Eye (tissue), 1 donor: Measurements from ENCODE around the gene PARN.
A peak's percentile ranks its signal among the peaks of the same experiment; 100 is the strongest.
"Not testable (repeated sequence)": the region's sequence is repeated elsewhere in the genome, so short reads cannot be mapped to it uniquely, and the experiment has no call there.

Experiments used
- DNase-seq: peaks from one replicate; pipeline ENCODE4 v3.0.0-alpha.2; 2015

PARN gene

GRCh38 chr16:14566599-14566998 is 63.5 kb downstream of the PARN start:
- DNase-seq, result peak; percentile 1

- DNase-seq, result no peak
Measured at GRCh38 chr16:14565688-14566025, 64.4 kb downstream of the PARN start.

GRCh38 chr16:14564861-14565687 is 65.0 kb downstream of the PARN start:
- DNase-seq, result peak; percentile 10

- DNase-seq, result no peak
Measured at GRCh38 chr16:14564323-14564722, 65.7 kb downstream of the PARN start.

GRCh38 chr16:14562691-14563491 is 67.2 kb downstream of the PARN start:
- peak; percentile 14 for DNase-seq

- no peak for DNase-seq
Measured at GRCh38 chr16:14560523-14560922, 69.5 kb downstream of the PARN start.

- DNase-seq, result no peak
Measured at GRCh38 chr16:14559809-14560241, 70.2 kb downstream of the PARN start.

GRCh38 chr16:14553447-14553846 is 76.6 kb downstream of the PARN start:
- no peak for DNase-seq

DNA sequence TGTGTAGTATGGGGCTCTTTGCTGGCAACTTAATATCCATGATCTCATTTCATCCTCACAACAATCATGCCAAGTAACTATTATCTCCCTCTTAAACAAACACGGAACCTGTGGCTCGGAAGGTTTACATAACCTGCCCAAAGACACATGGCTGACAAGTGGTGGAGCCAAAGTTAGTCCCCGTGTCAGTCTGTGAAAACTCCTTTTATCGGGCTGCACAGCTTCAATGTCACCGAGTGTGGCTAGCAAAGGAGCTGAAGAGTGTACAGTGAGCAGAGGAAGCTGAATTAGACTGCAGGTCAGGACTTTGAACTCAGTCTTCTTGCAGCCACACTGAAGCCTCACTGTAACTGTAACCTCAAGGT is 80.3 kb downstream of the PARN start:
- no peak for DNase-seq

- no peak for DNase-seq
Measured at GRCh38 chr16:14548933-14549788, 80.9 kb downstream of the PARN start.

- DNase-seq, result no peak
Measured at GRCh38 chr16:14545346-14545884, 84.6 kb downstream of the PARN start.

GRCh38 chr16:14544846-14545245 is 85.2 kb downstream of the PARN start:
- not testable (repeated sequence) for DNase-seq

DNA sequence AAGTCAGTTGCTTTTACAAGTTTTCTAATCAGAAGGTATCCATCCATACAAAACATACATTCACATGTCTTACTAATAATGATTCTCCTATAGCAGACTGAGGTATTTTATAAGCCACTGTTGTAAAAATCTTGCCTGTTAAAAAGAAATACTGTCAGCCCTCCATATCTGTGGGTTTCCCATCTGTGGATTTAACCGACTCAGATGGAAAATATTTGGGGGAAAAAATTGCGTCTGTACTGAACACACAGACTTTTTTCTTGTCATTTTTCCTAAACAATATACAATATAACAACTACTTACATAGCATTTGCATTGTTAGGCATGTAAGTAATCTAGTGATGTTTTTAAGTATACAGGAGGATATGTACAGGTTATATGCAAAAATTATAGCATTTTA is 90.4 kb downstream of the PARN start:
- DNase-seq, result no peak

DNA sequence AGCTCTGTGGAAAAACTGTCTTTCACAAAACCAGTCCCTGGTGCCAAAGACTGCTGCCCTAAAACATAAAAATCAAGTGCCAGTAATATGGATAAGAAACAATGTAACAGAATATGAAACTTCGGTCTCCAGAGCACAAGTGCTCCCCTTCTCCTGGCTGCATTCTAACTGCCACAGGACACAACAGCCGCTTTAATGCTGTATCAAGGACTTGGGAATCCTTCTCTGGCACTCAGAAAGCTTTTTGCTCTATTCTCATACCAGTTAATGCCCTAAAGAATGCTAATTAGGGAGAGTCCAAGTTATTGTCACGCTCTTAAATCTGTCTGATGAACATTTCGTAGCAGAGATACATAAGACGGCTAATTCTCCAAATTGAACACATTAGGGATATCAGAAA is 90.9 kb downstream of the PARN start:
- no peak for DNase-seq

DNA sequence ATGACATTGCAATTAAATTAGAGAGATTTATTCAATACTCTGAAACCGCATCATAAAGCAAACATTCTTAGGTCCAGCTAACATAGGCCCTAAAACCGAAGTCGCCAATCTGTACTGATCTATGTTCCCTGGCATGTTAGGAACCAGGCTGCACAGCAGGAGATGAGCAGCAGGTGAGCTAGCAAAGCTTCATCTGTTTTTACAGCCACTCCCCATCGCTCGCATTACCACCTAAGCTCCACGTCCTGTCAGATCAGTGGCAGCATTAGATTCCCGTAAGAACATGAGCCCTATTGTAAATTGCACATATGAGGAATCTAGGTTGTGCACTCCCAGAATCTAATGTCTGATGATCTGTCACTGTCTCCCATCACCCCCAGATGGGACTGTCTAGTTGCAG is 91.5 kb downstream of the PARN start:
- no peak for DNase-seq

DNA sequence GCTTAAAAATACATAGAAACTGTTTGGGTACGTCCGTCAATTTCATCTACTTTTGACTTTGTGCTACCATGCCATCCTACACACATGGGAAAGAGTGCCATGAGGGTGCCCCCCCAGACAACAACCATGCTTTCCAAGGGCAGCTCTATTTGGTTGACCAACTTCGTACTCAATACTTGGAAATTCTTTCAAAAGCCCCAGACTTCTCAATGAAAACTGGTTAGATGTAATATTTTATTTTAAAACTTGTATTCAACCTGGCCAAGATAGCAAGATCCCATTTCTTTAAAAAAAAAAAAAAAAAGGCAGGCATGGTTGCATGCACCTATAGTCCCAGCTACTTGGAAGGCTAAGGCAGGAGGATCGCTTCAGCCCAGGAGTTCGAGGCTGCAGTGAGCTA is 98.4 kb downstream of the PARN start:
- no peak for DNase-seq

- DNase-seq, result no peak
Measured at GRCh38 chr16:14531101-14531500, 99.0 kb downstream of the PARN start.

GRCh38 chr16:14530046-14530445 is 100.0 kb downstream of the PARN start:
- DNase-seq, result no peak

GRCh38 chr16:14529010-14529669 is 100.9 kb downstream of the PARN start:
- DNase-seq, result peak; percentile 93

DNA sequence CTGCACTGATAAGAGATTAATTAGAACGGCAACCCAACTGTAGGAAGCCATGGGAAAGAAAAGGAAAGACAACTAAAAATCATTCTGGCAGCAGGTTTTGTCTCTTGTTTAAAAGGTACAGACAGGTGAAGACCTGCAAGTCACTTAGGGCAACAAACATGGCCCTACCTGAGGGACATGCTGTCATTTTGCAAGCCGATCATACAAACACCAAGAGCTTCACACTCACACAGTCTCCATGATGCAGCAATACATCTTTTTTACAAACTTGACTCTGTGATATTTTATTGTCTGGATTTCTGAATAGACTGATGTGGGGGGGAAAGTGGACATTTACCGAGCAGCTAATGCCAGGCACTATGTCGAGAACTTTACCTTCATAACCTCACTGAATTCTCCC is 101.8 kb downstream of the PARN start:
- DNase-seq, result no peak

DNA sequence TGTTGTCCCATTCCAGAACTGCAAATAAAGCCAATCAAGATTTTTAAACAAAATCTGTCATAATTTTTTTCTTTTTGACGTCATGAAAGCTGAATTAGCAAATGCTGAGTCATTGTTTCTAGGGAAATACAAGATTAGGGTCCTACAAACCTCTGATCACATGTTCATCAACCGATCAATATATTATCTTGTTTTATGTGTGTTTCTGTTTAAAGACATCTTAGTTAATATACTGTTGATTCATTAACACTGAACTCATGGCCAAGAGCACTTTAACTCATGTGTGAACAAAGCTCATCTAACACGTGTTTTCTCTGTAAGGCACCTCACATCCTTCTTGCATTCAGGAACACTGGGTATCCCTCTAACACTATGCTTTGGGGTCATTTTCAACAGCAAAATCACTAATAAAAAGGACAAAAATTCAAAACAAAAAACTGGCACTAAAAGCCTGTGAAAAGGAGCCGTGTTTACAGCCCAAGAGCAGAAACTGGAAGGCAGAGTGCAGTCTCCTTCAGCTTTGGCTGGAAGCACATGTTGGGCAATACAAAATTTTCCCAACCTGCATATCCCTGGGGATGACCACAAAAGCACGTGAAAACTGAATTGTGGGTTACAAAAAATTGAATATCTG is 102.5 kb downstream of the PARN start:
- DNase-seq, result no peak

- DNase-seq, result no peak
Measured at GRCh38 chr16:14525596-14525995, 104.5 kb downstream of the PARN start.
